ENCODE measurements around the gene GPR18.

GPR18 gene

GRCh38 chr13:99227331-99227900 lies 30.8 kb downstream of the GPR18 start:
- Histone ChIP-seq H3K27me3 (replicated peaks) (no peaks in the 10 kb centered on the region), H3K4me3 (ENCODE audit: low read depth, low read length) (no peak overlapping the region), H3K36me3 (replicated peaks) (no peaks in the 10 kb centered on the region), H3K27ac (no peak overlapping the region)
- TF ChIP-seq CTCF (IDR thresholded peaks at IDR 0.05; ENCODE audit: low read depth, low read length, missing control alignments), result no peak
- in situ Hi-C loops (cut with HindIII; ENCODE audit: low pct_ligation_motif_present, low sequenced_read_pairs), result no loop called here
- no peak for DNase-seq

GRCh38 chr13:99226513-99226912 lies 31.7 kb downstream of the GPR18 start:
- in situ Hi-C loops (cut with HindIII; ENCODE audit: low pct_ligation_motif_present, low sequenced_read_pairs), result no loop called here
- no peak overlapping the region for H3K4me3 ChIP-seq (ENCODE audit: low read depth, low read length)
- H3K27me3 ChIP-seq (replicated peaks), result no peaks in the 10 kb centered on the region
- no peak for TF ChIP-seq CTCF (IDR thresholded peaks at IDR 0.05; ENCODE audit: low read depth, low read length, missing control alignments)
- no peaks in the 10 kb centered on the region for H3K36me3 ChIP-seq (replicated peaks)
- no peak overlapping the region for H3K27ac ChIP-seq
- DNase-seq, result no peak

GRCh38 chr13:99225078-99225477 lies 33.1 kb downstream of the GPR18 start:
- in situ Hi-C loops (cut with HindIII; ENCODE audit: low pct_ligation_motif_present, low sequenced_read_pairs), result no loop called here
- H3K27me3 ChIP-seq (replicated peaks), result no peaks in the 10 kb centered on the region
- H3K36me3 ChIP-seq (replicated peaks), result no peaks in the 10 kb centered on the region
- no peak for TF ChIP-seq CTCF (IDR thresholded peaks at IDR 0.05; ENCODE audit: low read depth, low read length, missing control alignments)
- H3K27ac ChIP-seq, result no peak overlapping the region
- no peak for DNase-seq
- H3K4me3 ChIP-seq (ENCODE audit: low read depth, low read length), result no peak overlapping the region

GRCh38 chr13:99224021-99224420 lies 34.2 kb downstream of the GPR18 start:
- no peak for TF ChIP-seq CTCF (IDR thresholded peaks at IDR 0.05; ENCODE audit: low read depth, low read length, missing control alignments)
- Histone ChIP-seq H3K27me3 (replicated peaks) (no peaks in the 10 kb centered on the region), H3K27ac (no peak overlapping the region), H3K4me3 (ENCODE audit: low read depth, low read length) (no peak overlapping the region), H3K36me3 (replicated peaks) (no peaks in the 10 kb centered on the region)
- no peak for DNase-seq
- in situ Hi-C loops (cut with HindIII; ENCODE audit: low pct_ligation_motif_present, low sequenced_read_pairs), result no loop called here

- DNase-seq, result no peak
- no peaks in the 10 kb centered on the region for H3K36me3 ChIP-seq (replicated peaks)
- no peak for TF ChIP-seq CTCF (IDR thresholded peaks at IDR 0.05; ENCODE audit: low read depth, low read length, missing control alignments)
- no peaks in the 10 kb centered on the region for H3K27me3 ChIP-seq (replicated peaks)
- no peak overlapping the region for H3K27ac ChIP-seq
- in situ Hi-C loops (cut with HindIII; ENCODE audit: low pct_ligation_motif_present, low sequenced_read_pairs), result no loop called here
- no peak overlapping the region for H3K4me3 ChIP-seq (ENCODE audit: low read depth, low read length)
These were observed 34.6 kb downstream of the GPR18 start for GRCh38 chr13:99223587-99223986.

- Histone ChIP-seq H3K27ac (no peak overlapping the region), H3K27me3 (replicated peaks) (no peaks in the 10 kb centered on the region), H3K36me3 (replicated peaks) (no peaks in the 10 kb centered on the region), H3K4me3 (ENCODE audit: low read depth, low read length) (no peak overlapping the region)
- TF ChIP-seq CTCF (IDR thresholded peaks at IDR 0.05; ENCODE audit: low read depth, low read length, missing control alignments), result no peak
- DNase-seq, result no peak
- in situ Hi-C loops (cut with HindIII; ENCODE audit: low pct_ligation_motif_present, low sequenced_read_pairs), result no loop called here
These were observed 36.5 kb downstream of the GPR18 start for GRCh38 chr13:99221567-99222239.

All from brain microvascular endothelial cell (primary cell).